GM18873 (cell line): Measurements from ENCODE around the gene JAG2.

Experiments used
- ATAC-seq: cut with Tn5 transposase; IDR thresholded peaks from one replicate; pipeline ENCODE4 v1.9.1; 2021; ENCODE audit warnings: mild to moderate bottlenecking, moderate library complexity, moderate number of reproducible peaks; ENCODE audit not compliant: unreplicated experiment, low FRiP score

JAG2 gene

DNA sequence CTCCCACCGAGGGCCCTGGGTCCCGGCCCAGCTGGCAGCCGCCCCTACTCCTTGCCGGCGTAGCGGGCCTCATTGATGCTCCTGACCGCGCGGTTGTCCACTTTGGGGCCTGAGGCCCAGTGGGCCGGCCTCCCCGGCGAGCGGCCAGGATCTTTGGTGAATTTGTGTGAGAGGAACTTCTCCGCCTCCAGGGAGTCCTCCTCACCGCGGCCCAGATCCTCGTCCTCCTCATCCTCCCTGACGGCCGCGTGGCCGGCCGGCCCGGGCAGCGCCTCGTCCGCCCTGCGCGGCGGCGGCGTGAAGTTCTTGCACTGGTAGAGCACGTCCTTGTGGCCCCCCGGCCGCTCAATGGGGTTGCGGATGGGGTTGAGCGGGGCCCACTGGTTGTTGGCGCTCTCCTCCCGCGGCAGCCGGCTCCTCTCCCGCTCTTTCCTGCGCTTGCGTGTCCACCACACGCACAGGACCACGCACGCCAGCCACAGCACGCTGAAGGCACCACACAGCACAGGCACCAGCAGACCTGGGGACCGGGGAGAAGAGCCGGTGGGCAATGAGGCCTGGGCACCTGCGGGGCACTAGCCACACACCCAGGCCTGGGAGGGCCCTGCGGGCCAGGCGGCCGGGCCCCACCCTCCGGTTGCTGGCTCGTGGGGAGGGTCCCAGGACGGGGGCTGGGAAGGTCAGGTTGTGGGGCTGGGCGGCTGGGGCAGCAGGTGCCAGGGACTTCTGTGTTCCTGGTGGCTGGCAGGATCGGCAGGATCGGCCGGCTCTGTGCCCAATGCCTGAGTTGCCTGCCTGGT lies 25.7 kb downstream of the JAG2 start:
- ATAC-seq: no peak

DNA sequence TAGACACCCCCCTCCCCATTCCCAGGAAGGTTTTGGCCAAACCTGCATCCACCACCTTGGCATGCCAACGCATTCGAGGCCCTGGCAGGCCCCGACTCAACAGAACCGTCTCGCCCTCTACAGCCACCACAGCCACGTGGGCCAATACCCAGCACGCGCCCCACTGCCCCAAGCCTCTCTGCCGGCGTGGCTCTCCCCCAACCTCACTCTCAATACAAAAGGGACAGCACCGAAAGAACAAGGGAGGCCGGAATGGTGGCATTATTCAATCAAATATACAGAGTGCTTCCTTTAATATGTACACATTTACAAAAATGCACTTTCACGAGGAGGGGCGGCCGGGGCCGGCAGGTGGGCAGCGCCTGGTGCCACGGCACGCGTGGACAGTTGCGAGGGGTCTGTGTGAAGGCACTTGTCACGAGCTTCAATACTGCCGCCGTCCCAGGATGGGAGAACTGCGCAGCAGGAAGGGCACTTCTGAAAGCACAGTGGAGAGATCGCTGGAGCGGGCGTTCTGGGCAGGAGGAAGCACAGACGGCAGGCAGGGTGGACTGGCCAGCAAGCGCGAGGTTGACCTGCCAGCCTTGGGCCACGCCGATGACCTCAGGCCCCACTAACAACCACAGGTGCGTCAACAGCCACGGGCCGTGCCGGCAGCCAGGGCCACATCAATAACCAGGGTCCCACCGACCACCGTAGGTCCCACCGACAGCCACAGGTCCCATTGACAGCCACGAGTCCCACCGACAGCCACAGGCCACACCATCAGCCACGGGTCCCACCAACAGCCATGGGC lies 26.9 kb downstream of the JAG2 start:
- ATAC-seq: no peak

DNA sequence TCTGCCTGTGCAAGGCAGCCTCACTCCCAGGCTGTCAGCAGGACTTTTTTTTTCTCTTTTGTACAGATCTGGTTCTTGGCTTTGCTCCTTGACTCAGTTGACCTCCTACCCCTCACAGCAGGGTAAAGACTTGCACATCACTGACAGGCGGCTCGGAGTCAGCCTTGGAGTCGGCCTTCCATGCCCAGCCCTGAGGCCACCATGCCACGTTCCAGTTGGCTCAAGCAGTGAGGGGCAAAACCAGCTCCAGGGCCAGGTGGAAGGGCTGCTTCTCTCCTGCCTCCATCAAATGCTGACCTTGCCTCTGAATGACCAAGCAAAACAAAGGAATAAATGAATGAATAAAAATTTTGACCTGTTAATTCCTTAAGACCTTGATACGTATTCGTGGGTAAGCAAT lies 27.6 kb downstream of the JAG2 start:
- ATAC-seq: no peak

- no peak for ATAC-seq
Observed at GRCh38 chr14:105140581-105140980, 28.0 kb downstream of the JAG2 start.

DNA sequence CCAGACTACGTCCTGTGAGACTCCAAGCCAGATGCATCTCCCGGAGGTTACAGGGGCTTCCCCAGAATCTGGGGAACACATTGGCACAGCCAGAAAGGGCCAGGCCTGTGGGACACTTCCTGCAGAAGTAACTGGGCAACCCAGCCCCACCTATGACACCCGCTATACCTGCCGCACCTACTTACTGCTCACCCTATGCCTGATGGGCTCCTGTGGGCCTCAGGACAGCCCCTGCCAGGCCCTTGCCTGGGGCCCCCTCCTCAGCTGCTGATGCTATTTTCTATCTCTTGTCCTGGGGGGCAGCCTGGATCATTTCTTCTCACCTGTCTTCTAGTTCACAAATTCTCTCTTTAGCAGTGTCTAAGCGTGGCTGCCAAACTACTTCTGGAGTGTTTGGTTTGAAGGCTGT lies 28.7 kb downstream of the JAG2 start:
- no peak for ATAC-seq

GRCh38 chr14:105139212-105139825 lies 29.3 kb downstream of the JAG2 start:
- ATAC-seq: no peak

DNA sequence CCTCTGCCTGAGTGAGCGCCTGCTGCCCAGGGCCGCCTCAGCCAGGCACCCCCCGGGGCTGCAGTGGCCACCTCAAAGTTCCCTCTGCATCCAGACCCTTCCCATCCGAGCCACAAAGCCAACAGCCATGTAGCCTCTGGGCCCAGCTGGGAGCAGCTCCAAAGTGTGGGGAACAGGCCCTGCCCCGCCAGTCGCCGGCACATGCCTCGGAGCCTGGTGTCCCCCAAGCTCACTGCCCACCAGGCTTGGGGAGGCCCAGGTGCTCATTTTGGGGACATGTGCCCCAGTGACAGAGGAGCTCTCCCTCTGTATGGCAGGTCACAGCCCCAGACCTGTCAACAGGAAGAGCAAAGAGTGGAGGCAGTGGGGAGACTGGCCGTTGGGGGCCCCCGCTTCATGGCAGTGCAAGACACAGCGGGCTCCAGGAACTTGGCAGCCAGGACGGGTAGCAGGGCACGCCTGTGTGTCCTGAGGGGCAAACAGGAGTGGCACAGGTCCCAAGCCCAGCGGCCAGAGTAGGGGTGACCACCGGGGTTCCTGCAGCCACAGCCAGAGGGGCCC lies 29.9 kb downstream of the JAG2 start:
- no peak for ATAC-seq

DNA sequence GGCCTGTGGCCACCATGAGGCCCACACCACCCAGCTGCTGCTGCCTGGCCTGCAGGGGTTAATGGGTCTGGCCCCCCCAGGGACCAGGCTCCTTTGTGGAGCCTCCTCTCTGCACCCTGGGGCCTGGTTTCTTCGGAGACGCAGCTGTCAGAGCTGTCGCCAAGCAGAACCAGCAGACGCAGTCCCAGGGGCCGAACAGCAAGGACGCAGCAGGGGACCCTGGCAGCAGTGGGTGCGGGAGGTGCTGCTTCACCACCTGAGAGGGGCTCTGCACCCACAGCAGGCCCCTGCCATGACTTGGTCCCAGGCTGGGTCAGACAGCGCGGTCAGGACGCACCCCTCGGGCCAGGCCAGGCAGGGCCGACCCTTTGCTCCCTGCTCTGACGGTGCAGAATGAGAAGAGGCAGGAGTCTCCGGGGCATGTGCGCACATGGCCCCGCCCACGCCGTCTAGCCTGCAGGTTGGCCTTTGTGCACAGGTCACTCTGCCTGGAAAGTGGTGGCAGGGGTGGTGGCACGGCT lies 30.5 kb downstream of the JAG2 start:
- no peak for ATAC-seq

GRCh38 chr14:105137481-105138020 lies 31.0 kb downstream of the JAG2 start:
- ATAC-seq: no peak

DNA sequence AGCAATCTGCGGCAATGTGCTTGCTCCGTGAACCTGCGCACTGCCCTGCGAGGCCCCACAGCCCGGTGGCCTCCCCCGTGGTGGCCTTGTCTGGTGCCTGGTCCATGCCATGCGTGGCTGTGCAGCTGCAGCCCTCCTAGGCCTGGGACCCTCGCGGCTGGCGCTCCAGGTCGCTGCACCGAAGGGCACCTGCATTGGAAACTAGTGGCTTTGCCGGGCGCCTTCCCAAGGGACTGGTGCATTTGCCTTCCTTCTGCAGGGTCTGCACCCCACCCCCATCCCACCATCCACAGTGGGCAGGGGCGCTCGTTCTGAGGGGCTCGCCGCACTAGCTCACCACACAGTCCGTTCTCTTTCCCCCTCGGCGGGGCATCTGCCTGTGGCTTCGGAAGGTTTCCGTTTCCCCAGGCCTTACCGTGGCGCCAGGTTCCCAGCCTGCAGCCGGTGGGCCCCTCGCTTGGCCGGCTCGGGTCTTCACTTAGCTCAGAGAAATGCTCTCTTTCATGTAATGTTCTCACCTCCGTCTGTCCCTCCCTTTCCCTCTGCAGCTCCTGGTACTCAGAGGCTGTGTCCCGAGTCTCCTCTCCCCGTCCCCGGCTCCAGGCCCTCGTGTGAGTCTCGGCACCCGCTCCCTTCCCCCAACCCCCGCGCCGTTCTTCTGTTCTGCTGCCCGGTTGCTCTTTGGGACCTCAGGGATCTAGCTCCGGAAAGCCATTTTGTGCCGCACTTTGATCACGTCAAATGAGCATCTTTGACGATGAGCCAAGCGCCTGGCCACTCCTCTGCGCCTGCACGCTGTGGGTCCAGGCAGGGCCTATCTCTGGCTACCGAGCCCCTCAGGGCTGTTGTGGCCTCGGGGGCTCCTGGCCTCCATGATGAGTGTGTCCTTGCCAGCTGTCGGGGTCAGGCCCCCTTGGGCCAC lies 31.9 kb downstream of the JAG2 start:
- ATAC-seq: no peak

DNA sequence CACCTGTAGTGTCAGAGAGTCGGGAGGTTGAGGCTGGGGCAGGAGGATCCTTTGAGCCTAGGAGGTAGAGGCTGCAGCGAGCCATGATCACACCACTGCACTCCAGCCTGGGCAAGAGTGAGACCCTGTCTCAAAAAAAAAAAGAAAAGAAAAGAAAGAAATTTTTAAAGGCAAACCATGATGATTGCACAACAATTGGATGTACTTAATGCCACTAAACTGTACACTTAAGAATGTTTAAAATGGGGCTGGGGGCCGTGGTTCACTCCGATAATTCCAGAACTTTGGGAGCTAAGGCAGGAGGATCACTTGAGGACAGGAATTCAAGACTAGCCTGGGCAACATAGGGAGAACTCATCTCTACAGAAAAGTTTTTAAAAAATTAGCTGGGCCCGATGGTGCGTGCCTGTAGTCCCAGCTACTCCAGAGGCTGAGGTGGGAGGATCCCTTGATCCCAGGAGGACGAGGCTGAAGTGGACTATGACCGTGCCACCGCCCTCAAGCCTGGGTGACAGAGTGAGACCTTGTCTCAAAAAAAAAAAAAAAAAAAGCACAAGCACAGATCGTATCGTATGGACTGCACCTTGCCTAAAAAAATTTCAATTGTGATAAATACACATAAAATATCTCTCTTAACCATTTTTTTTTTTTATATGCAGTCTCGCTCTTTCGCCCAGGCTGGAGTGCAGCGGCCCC lies 32.7 kb downstream of the JAG2 start:
- ATAC-seq: no peak

DNA sequence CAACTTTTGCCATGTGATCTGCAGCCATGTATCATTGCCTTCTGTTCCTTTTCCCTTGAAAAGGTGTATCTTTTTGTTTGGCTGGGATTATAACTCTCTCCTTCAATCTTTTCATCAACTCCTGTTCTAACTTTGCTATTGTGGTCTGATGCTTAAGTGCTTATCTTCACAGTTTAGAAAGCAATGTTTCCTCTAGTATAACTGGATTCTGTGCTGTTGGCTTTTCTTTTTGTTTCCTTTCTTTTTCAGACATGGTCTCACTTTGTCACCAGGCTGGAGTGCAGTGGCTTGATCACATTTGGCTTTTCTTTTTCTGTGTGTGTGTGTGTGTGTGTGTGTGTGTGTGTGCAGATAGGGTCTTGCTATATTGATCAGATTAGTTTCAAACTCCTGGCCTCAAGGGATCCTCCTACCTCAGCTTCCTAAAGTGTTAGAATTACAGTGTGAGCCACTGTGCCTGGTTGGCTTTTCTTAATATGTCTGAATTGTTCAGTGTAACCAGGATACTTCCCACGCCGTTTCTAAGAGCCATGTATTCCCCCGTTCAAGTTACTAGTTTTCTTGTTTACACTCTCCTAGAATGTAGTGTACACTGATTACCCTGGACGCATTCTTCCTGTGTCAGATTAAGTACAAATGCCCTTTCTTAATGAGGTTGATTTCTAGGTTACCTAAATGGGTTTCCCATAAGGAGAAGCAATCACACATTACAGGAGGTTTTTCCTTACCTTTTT lies 35.5 kb downstream of the JAG2 start:
- no peak for ATAC-seq

DNA sequence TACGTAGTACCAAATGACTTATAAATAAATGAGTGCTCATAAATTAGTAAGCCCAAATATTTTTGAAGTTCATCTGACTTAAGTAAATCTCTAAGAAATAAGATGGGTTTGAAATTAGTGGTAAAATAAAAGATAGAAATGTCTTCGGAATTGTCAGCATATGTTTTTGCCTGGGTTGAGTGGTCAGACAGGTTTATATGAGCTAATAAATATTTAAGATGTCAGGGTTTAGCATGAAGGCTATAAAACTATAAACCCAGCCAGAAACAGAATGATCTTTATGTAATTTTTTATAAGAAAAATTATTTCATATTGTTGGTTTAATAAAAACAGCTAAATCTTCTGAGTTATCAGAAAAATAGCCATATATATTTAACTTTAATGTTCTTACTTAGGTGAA lies 37.3 kb downstream of the JAG2 start:
- no peak for ATAC-seq

- ATAC-seq: no peak
Observed at GRCh38 chr14:105128059-105128458, 40.5 kb downstream of the JAG2 start.

GRCh38 chr14:105126981-105127329 lies 41.6 kb downstream of the JAG2 start:
- no peak for ATAC-seq

DNA sequence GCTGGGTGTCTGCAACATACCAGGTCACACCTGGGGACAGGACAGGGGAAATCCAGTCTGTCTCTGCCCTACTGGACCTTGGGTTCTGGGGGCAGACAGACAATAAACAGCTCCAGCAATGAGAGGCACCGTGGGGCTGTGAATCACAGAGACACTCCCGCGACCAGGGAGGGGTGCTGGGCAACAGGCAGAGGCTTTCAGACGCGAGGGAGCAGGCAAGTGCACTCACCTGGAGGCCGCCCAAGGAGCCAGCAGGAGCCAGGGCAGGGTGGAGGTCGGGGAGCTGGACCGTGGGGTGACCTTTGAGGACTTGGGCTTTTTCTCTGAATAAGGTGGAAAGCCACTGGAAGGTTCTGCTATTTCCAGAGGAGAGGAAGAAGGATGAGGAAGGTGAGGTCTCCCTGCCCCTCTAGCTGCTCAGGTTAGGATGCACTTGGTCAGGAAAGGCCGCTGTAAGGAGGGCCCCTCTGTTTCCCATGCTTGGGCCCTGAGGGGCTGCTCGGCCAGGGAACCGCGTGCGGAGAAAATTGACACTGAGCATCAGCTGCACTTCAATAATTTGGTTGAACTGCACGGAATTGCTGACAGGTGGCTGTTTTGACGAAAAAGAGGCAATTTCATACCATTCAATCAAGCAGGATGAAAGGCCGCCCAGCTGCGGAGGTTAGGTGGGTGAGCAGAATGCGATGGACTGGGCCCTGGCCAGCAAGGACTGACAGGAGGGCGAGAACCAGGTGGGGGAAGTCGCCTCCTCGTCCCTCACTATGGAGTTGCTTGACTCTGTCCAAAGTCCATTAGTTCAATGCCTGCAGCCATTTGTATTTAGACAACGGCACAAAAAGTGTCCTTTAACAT lies 42.2 kb downstream of the JAG2 start:
- no peak for ATAC-seq

DNA sequence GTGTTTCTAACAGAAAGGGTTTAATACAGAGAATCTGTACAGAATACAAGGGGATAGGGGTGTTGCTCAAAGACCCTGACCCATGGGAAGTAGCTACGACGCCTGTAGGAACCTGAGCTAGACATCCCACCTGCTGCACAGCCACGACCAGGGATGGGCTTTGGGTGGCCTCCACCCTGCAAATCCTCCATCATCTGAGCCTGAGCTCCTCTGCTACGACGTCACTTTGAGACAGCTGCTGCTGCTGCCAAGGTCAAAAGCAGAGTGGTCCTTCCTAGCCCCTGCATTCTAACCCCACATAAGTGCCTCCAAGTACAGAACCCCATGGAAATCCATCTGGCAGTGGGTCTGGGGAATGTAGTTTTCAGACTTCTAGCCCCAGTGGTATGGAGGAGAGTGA lies 43.8 kb downstream of the JAG2 start:
- ATAC-seq: no peak
